ENCODE data around the gene IZUMO2. TPM values are rescaled to one million over a fixed set of nuclear protein-coding genes. Genes with fewer than 3 reads are reported as not detected.

Gene IZUMO2
- total RNA-seq, 1 experiment from 2014 or later: not detected

GRCh38 chr19:50191216-50191615, 28.1 kb upstream of the IZUMO2 start:
- DNase-seq (ENCODE audit: low read depth, low spot score): no peak
- in situ Hi-C loops (cut with HindIII; ENCODE audit: low pct_unique_long_range_greater_than_20kb, low sequenced_read_pairs): no loop called here

DNA sequence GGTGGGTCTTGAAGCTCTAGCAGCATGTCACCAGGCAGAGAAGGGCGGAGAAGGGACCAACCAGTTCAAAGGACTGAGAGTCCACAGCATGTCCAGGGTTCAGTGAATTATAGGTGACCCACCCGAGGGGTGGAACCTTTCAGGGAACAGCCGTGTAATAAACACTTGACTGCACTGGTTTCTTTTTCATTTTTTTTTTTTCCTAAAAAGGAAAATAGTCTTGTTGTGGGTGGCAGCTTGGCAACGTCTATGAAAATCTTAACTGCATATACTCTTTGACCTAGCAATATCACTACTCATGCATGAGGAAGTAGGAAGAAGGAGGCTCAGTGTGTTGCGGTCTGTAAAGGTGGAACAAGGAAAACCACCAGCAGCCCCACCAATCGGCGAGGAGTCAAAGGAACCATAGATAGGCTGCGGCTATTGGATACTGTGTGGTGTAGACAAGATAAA, 27.4 kb upstream of the IZUMO2 start:
- DNase-seq (ENCODE audit: low read depth, low spot score): no peak
- in situ Hi-C loops (cut with HindIII; ENCODE audit: low pct_unique_long_range_greater_than_20kb, low sequenced_read_pairs): no loop called here

GRCh38 chr19:50189331-50189730, 26.2 kb upstream of the IZUMO2 start:
- DNase-seq (ENCODE audit: low read depth, low spot score): no peak
- in situ Hi-C loops (cut with HindIII; ENCODE audit: low pct_unique_long_range_greater_than_20kb, low sequenced_read_pairs): no loop called here

- in situ Hi-C loops (cut with HindIII; ENCODE audit: low pct_unique_long_range_greater_than_20kb, low sequenced_read_pairs): no loop called here
- DNase-seq (ENCODE audit: low read depth, low spot score): no peak
Observed at GRCh38 chr19:50187937-50188336, 24.9 kb upstream of the IZUMO2 start.

GRCh38 chr19:50184196-50184595, 21.1 kb upstream of the IZUMO2 start:
- no peak for DNase-seq (ENCODE audit: low read depth, low spot score)
- in situ Hi-C loops (cut with HindIII; ENCODE audit: low pct_unique_long_range_greater_than_20kb, low sequenced_read_pairs): no loop called here

- in situ Hi-C loops (cut with HindIII; ENCODE audit: low pct_unique_long_range_greater_than_20kb, low sequenced_read_pairs): no loop called here
- no peak for DNase-seq (ENCODE audit: low read depth, low spot score)
Observed at GRCh38 chr19:50181121-50181520, 18.0 kb upstream of the IZUMO2 start.

- DNase-seq (ENCODE audit: low read depth, low spot score): no peak
- in situ Hi-C loops (cut with HindIII; ENCODE audit: low pct_unique_long_range_greater_than_20kb, low sequenced_read_pairs): no loop called here
Observed at GRCh38 chr19:50178859-50179537, 15.9 kb upstream of the IZUMO2 start.

- DNase-seq (ENCODE audit: low read depth, low spot score): no peak
- in situ Hi-C loops (cut with HindIII; ENCODE audit: low pct_unique_long_range_greater_than_20kb, low sequenced_read_pairs): no loop called here
Observed at GRCh38 chr19:50178320-50178719, 15.2 kb upstream of the IZUMO2 start.

- in situ Hi-C loops (cut with HindIII; ENCODE audit: low pct_unique_long_range_greater_than_20kb, low sequenced_read_pairs): no loop called here
Observed at GRCh38 chr19:50176775-50177174, 13.7 kb upstream of the IZUMO2 start.

GRCh38 chr19:50175924-50176323, 12.8 kb upstream of the IZUMO2 start:
- no peak for DNase-seq (ENCODE audit: low read depth, low spot score)
- in situ Hi-C loops (cut with HindIII; ENCODE audit: low pct_unique_long_range_greater_than_20kb, low sequenced_read_pairs): no loop called here

More at GRCh38 chr19:50176775-50177174, 13.7 kb upstream of the IZUMO2 start:
- DNase-seq (ENCODE audit: low read depth, low spot score): no peak

DNA sequence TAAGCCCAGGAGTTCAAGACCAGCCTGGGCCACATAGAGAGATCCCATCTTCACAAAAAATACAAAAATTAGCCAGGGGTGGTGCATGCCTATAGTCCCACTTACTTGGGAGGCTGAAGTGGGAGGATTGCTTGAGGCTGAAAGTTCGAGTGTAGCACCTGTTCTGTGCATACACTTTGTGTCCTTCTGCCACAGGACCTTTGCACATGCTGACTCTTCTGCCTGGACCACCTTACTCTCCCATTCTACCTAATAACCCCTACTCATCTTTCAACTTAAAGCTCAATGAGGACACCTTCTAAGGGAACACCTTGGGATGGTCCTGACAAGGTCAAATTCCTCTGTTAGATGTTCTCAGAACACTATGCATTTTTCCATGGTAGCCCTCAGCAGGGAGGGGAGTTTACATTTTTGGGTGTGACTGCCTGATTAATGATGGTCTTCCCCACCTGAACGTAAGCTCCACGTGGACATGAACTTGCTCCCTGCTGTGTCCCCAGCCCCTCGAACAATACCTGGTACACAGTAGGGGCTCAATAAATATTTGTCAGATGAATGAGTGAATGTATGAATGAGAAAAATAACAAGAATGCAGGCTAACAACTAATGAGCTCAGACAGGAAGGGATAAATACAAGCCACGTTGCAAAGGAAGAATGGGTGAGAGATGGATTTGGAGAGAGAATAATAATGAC, 11.2 kb upstream of the IZUMO2 start:
- no peak for DNase-seq (ENCODE audit: low read depth, low spot score)
- in situ Hi-C loops (cut with HindIII; ENCODE audit: low pct_unique_long_range_greater_than_20kb, low sequenced_read_pairs): no loop called here

DNA sequence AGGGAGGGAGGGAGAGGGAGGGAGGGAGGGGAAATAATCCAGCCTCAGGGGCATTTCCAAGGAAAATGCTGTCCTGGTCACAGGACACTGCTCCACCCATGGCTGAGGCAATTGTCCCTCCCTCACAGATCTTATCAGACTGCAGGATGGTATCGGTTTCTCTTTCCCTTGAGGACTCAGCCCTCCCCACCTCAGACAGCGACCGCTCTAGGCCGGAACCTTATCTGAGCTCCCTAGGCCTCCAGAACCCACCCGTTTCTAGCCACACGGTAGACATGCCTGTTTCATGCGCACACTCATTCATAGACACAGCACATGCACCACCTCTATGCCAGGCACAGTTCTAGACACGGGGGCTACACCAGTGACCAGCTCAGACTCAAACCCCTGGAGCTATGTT, 10.0 kb upstream of the IZUMO2 start:
- peak; percentile 30 for DNase-seq (ENCODE audit: low read depth, low spot score)
- in situ Hi-C loops (cut with HindIII; ENCODE audit: low pct_unique_long_range_greater_than_20kb, low sequenced_read_pairs): no loop called here

- in situ Hi-C loops (cut with HindIII; ENCODE audit: low pct_unique_long_range_greater_than_20kb, low sequenced_read_pairs): no loop called here
- DNase-seq (ENCODE audit: low read depth, low spot score): no peak
Observed at GRCh38 chr19:50172726-50173125, 9.6 kb upstream of the IZUMO2 start.

- DNase-seq (ENCODE audit: low read depth, low spot score): no peak
- in situ Hi-C loops (cut with HindIII; ENCODE audit: low pct_unique_long_range_greater_than_20kb, low sequenced_read_pairs): no loop called here
Observed at GRCh38 chr19:50171752-50172151, 8.7 kb upstream of the IZUMO2 start.

DNA sequence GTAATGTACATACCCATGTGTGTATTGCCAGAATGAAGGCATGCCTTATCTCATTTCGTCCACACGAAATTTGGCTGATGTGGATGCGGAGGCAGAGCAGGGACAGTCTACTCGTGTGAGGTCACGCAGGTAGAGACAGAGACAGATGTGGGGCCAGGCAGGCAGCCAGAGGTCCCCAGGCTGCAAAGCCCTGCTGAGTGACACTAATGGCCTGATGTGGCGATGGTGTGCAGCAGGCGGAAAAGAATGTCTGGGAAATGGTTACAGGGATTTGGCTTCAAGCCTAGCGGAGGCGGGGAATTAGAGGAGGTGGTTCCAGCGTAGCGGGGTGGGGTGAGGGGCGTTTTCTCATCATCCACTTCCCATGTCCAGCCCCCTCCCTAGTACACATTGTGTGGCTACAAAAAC, 4.2 kb upstream of the IZUMO2 start:
- no peak for DNase-seq (ENCODE audit: low read depth, low spot score)

GRCh38 chr19:50159078-50159477, 4.0 kb downstream of the IZUMO2 start:
- in situ Hi-C loops (cut with HindIII; ENCODE audit: low pct_unique_long_range_greater_than_20kb, low sequenced_read_pairs): no loop called here
- DNase-seq (ENCODE audit: low read depth, low spot score): no peak

More for the DNA sequence above, 4.2 kb upstream of the IZUMO2 start:
- in situ Hi-C loops (cut with HindIII; ENCODE audit: low pct_unique_long_range_greater_than_20kb, low sequenced_read_pairs): no loop called here

DNA sequence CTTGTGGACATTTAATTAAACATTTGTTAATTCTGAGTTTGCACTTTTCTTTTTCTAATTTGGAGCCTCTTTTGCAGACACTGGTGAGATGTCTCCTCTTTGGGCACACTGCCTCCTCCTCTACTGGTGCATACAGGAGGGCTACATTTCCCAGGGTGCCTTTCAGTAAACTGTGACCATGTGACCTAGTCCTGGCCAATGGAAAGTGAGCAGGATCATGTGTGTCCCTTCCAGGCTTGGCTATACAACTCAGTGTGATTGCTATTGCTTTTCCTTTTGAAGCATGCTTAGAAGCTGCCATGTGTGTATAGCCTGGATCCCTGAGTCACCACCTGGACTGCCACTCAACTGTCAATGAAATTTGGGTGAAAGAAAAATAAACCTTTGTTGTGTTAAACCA, 4.5 kb downstream of the IZUMO2 start:
- in situ Hi-C loops (cut with HindIII; ENCODE audit: low pct_unique_long_range_greater_than_20kb, low sequenced_read_pairs): no loop called here
- DNase-seq (ENCODE audit: low read depth, low spot score): peak; percentile 28

DNA sequence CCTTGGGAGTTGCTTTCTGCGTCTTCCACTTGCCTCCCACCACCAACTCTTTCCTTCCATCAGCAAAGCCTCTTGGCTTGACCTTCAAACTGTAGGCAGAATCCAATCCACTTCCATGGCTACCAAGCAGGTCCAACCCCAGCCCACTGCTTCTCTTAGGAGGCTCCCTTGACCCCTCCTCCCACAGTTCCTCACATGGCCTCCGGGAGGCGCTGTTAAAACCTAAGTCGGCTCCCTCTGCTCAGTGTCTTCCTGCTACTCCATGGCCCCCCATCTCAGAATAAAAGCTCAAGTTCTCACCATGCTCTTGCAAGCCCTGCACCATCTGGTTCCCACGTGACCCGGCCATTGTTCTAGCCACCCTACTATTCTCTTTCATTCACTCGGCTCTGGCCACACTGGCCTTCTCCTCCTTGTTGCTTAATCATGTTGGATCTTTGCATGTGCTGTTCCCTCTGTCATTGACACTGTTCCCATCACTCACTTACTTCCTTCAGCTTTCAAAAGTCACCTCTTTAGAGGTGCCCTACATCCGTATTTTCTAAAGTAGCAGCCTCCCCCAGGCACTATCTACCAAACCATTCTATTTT, 7.5 kb downstream of the IZUMO2 start:
- peak; percentile 37 for DNase-seq (ENCODE audit: low read depth, low spot score)
- in situ Hi-C loops (cut with HindIII; ENCODE audit: low pct_unique_long_range_greater_than_20kb, low sequenced_read_pairs): no loop called here

DNA sequence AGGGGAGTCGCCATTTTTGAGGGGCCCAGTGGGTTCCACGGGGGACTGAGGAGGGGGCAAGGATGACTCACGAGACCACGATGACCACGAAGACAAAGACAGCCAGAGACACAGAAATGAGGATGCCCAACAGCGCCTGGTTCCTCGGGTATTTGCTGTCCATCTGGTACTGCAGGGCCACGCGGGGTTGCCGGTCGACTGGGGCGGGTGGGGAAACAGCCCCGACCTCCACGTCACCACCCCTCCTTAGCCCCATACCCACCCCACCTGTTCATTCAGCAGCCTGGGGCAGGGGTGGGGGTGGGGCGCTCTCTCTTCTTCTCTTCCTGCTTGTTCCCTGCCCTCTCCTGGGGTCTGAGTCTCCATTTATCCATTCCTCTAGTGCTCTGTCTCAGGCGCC, 8.6 kb downstream of the IZUMO2 start:
- in situ Hi-C loops (cut with HindIII; ENCODE audit: low pct_unique_long_range_greater_than_20kb, low sequenced_read_pairs): no loop called here
- DNase-seq (ENCODE audit: low read depth, low spot score): no peak
